Skeletal muscle cell (primary cell): ENCODE measurements around the gene SPRR2D.
"Not testable (repeated sequence)": the region's sequence is repeated elsewhere in the genome, so short reads cannot be mapped to it uniquely, and the experiment has no call there.

Experiments used
- DNase-seq: peaks from one replicate; pipeline ENCODE4 v3.0.0-alpha.2; 2010; ENCODE audit warnings: low read depth
- H3K4me3 ChIP-seq: 2 replicates; pipeline ENCODE4 v1.5.1; 2011; ENCODE audit warnings: low read depth, mild to moderate bottlenecking, control low read depth, low read length, moderate library complexity

Gene SPRR2D

DNA sequence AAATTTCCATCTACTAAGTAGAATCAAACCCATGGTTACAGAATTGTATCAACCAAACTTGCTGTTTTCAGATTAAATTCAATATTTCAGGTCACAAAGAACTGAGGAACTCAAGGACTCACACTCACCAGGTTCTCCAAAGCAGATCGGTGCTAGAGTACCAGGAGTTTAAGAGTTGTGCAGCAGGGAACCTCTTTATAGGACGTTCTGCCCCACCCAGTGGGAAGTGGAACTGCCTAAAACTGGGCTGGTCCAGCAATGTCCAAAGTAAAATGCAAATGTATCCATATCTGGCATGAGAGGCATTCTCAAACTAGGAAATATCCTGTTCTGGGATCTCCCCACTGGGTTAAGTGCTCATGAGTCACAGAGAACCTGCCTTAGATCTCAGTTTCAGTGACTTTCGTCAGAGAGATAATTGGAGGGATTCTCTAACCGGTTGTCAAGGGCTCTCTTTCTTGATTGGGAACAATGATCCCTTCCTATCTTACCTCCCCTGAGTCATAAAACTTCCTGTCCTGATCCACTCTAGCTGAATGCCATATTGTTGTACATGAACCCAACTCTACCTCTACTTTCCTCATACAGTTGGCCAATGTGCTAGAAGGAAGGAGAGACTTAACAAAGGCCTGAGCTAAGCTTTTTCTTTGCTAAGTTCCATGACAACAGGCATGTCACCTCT, at the start of gene SPRR2D:
TSS of gene SPRR2D (minus strand) at position 171 of the 682 bp plus-strand sequence. CDS start 774 bp downstream, outside the sequence.
- no peak within 1 kb of the TSS for H3K4me3 ChIP-seq
- DNase-seq, result no peak

DNA sequence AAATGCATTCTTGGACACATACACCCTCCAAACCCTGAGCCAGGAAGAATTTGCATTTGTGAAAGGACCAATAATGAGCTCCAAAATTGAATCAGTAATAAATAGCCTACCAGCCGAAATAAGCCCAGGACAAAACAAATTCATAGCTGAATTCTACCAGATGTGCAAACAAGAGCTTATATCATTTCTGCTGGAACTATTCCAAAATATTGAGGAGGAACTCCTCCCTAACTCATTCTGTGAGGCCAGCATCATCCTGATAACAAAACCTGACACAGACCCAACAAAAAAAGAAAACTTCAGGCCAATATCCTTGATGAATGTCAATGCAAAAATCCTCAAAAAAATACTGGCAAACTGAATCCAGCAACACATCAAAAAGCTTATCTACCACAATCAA, 46.7 kb upstream of the SPRR2D start:
- no peak overlapping the region for H3K4me3 ChIP-seq
- no peak for DNase-seq

DNA sequence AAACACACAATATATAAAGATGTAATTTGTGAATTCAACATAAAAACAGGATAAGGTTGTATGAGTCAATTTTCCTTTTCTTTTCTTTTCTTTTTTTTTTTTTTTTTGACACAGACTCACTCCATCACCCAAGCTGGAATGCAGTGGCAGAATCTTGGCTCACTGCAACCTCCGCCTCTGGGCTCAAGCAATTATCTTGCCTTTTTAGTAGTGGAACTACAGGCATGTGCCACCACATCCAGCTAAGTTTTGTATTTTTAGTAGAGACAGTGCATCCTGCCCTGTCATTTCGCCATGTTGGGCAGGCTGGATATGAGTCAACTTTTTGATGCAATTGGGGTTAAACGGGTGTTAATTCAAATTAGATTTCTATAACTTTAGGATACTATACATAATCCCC, 40.8 kb upstream of the SPRR2D start:
- H3K4me3 ChIP-seq, result no peak overlapping the region

DNA sequence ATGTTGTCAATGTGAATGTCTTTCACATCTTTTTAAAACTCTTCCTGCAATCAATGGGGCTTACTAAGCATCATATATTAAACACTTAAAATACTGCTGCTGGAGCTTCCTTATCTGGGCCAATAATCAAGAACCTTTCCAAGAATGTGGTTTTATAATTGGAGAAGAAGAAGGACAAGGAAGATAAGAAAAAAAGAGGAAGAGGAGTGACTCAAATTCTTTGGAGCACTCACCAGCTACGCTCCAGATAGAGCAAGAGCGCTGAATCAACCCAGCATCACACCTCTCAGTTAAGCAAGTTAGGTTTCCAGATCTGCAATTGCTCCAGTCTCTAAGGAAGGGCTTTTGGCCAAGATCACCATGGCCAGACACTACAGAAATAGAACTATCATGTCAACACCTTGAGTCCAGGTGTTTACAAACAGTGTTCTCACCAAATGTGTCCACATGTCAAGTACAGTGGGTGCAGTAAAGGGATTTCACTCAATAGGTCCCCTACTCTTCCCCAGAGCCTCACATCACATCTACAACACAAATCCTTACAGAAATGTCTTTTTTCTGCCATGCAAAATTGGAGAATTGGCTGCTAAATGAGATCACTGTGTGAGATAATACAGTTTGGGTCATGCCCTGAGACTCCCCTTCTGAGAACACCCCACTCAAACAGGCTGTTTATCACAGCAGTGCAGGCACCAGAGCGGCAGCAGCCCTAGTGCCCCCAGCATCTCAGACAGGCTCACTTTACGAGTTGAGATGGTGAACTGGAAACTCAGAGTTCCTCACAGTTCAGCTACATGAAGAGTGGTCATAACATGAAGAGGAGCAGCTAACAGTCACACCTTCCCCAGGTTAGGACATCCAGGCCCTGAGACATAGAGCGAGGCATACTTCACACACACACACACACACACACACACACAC, 32.1 kb upstream of the SPRR2D start:
- no peak for DNase-seq
- H3K4me3 ChIP-seq, result no peak overlapping the region

More for the DNA sequence above, 40.8 kb upstream of the SPRR2D start:
- DNase-seq, result no peak

DNA sequence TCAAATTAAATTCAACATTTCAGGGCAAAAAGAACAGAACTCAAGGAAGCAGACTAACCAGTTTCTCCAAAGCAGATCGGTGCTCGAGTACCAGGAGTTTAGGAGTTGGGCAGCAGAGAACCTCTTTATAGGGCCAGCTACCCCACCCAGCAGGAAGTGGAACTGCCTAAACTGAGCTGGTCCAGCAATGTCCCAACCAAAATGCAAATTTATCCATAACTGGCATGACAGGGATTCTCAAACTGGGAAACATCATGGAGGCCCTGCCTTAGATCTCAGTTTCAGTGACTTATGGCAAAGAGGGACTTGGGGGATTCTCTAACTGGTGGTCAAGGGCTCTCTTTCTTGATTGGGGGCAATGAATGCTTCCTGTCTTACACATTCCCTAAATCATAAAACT, 30.6 kb upstream of the SPRR2D start, which contains the start of gene SPRR2B:
TSS of gene SPRR2B (minus strand) at position 101 of the 400 bp plus-strand sequence. CDS start 772 bp downstream, outside the sequence.
- no peak for DNase-seq
- no peak within 1 kb of the TSS for H3K4me3 ChIP-seq

DNA sequence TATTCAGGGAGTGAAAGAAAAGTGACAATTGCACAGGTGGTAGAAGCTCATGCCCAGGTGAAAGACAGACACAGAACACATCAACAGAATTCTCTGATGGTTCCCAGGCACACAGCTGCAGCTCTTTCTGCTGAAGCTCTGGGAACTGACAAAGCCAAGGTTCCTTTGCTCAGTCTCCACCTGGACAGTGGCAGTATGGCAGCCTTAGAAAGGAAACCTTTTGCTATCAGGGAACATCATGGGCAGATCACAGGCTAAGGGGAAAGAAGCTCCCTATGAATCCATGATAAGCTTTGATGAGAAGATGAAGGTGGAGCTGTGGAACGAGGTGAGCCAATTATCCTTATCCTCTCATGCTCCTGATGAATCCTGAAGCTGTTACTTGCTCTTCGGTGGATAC, 29.3 kb upstream of the SPRR2D start:
- H3K4me3 ChIP-seq, result no peak overlapping the region
- DNase-seq, result no peak

DNA sequence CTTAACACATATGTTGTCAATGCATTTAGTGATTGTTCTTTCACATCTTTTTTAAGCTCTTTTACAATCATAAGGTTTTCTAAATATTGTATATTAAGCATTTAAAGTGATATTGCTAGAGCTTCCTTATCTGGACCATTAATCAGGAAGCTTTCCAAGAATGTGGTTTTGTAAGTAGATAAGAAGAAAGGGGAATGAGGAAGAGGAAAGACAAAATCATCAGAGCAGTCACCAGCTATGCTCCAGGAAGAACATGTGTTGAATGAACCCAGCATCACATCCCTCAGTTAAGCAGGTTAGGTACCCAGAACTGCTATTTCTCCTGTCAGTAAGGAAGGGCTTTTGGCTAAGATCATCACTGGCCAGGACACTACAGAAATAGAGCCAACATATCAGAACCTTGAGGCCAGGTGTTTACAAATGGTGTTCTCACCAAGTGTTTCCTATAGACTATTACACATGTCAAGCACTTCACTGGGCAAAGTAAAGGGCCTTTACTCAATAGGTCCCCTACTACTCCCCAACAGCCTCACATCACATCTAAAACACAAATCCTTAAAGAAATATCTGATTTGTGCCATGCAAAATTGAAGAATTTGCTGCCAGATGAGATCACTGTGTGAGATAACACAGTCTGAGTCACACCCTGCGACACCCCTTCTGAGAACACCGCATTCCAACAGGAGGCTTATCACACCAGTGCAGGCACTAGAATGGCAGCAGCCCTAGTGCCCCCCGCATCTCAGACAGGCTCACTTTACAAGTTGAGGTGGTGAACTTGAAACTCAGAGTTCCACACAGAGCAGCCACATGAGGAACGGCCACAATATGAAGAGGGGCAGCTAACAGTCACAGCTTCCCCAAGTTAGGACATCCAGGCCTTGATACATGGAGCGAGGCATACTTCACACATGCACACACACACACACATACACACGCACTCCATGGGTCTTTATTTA, 18.2 kb upstream of the SPRR2D start:
- no peak overlapping the region for H3K4me3 ChIP-seq

DNA sequence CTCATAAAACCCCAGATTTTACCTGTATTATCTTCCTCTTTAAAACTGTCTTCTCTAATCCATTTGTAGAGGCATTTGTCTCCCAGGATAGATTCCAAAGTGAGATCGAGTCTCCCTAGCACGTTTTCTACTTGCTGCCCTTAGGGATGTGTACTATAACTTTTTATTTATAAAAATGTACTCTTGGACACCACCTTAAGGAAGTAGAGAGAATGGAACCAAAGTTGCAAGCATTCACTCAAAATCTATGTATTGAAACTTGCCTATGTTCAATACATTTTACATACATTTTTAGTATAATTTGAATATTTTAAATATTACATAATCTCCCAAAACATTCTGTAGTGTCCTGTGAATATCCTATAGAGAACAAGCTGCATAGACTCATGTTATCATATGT, 17.2 kb upstream of the SPRR2D start:
- no peak for DNase-seq
- H3K4me3 ChIP-seq, result no peak overlapping the region

More for the DNA sequence above, 18.2 kb upstream of the SPRR2D start:
- DNase-seq, result no peak

DNA sequence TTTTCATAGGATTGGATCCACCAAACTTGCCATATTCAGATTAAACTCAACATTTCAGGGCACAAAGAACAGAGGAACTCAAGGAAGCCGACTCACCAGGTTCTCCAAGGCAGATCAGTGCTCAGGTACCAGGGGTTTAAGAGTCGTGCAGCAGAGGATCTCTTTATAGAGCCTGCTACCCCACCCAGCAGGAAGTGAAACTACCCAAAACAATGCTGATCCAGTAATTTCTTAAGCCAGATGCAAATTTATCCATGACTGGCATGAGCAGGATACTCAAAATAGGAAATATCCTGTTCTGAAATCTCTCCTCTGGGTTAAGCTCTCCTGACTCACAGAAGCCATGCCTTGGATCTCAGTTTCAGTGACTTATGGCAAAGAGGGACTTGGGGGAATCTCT, 16.5 kb upstream of the SPRR2D start, which contains the start of gene SPRR2A:
TSS of gene SPRR2A (minus strand) at position 138 of the 400 bp plus-strand sequence. CDS start 777 bp downstream, outside the sequence.
- no peak within 1 kb of the TSS for H3K4me3 ChIP-seq
- no peak for DNase-seq

DNA sequence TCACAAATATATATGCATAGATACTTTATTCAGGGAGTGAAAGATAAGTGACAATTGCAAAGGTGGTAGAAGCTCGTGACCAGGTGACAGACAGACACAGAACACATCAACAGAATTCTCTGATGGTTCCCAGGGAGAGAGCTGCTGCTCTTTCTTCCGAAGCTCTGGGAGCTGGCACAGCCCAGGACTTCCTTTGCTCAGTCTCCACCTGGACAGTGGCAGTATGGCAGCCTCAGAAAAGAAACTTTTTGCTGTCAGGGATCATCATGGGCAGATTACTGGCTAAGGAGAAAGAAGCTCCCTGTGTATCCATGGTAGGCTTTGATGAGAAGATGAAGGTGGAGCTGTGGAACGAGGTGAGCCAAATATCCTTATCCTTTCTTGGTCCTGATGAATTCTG, 15.2 kb upstream of the SPRR2D start:
- DNase-seq, H3K4me3 ChIP-seq: not testable (repeated sequence)

DNA sequence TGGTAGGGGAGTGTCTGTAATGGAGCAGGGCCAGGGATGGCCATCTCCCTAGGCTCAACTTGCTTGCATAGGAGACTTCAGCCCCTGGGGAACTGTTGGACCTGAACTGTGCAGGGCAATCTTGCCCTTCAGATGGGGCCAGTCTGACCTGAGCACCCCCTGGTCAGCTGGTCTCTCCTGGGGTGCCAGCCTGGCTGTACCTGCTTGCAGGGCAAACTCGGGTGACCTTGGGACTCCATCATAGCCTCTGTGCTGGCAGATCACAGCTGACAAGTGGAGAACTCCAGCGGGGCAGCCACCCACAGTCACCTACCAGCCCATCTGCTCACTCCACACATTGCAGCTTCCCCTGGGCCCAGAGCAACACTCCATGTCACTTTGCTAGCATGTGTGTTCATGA, 8.3 kb upstream of the SPRR2D start:
- H3K4me3 ChIP-seq, result no peak overlapping the region
- DNase-seq, result no peak

DNA sequence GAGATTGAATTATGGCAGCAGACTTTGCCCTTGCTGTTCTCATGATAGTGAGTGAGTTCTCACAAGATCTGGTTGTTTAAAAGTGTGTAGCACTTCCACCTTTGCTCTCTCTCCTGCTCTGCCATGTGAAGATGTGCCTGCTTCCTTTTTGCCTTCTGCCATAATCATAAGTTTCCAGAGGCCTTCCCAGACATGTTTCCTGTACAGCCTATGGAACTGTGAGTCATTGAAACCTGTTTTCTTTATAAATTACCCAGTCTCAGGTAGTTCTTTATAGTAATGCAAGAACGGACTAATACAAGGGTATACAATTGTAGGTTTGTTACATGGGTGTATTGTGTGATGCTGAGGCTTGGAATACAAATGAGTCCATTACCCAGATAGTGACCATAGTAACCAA, 5.7 kb downstream of the SPRR2D start:
- DNase-seq, result no peak
- no peak overlapping the region for H3K4me3 ChIP-seq

DNA sequence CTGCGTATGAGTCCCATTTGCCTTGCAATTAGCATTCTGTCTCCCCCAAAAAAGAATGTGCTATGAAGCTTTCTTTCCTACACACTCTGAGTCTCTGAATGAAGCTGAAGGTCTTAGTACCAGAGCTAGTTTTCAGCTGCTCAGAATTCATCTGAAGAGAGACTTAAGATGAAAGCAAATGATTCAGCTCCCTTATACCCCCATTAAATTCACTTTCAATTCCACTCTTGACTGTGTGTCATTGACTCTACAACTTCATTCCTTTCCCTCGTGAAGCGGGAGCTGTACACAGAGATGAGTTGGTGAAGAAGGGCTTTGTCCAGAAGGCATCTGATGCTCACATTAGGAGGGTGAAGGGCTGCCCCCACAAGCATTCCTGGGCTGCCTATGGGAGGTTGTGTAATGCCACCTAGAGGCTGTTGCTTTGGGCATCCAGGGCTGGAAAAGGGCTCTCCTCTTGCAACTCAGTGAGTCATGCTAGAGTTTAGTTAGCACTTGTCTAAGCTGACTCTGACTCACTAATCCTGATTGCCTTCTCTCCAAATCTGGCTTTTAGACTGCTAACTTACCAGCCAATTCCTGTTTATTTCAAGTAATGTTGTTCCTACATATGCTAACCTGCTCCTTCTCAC, 8.1 kb downstream of the SPRR2D start:
- DNase-seq, result peak; percentile 11
- H3K4me3 ChIP-seq, result no peak overlapping the region

DNA sequence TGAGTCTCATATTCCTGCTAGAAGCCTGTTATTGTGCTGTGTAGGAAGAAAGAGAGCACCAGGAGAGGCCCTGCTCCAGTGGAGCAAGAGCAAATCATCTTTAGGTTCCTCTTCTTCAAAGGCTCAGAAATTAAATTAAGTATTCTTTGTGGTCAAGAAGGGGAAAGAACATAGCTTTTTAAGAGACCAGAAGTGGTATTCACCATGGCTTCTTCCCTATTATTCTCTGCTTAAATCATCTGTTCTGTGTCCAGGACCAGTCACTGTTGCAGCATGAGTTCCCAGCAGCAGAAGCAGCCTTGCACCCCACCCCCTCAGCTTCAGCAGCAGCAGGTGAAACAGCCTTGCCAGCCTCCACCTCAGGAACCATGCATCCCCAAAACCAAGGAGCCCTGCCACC, 8.8 kb downstream of the SPRR2D start:
- no peak overlapping the region for H3K4me3 ChIP-seq
- DNase-seq, result no peak

DNA sequence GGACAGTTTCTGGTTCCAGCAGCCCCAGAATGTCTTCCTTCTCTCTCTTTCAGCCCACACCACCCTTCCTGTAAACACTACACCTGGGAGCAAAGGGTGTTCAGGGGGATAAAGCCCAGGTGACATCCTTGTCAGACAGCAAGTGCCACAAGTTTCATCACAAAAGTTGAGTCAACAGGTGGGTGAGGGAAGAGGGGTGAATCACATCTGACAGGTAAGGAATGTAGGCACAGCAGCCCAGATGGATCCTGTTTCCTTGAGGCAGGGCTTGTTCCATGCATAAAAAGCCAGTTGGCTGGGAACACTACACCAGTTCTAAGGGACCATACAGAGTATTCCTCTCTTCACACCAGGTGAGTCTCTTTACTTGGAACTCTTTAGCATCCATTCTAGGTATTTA, 10.0 kb downstream of the SPRR2D start, which contains the start of gene SPRR1B:
TSS of gene SPRR1B (plus strand) at position 309 of the 400 bp plus-strand sequence. CDS start 1,143 bp downstream, outside the sequence.
- H3K4me3 ChIP-seq, result no peak within 1 kb of the TSS
- no peak for DNase-seq

DNA sequence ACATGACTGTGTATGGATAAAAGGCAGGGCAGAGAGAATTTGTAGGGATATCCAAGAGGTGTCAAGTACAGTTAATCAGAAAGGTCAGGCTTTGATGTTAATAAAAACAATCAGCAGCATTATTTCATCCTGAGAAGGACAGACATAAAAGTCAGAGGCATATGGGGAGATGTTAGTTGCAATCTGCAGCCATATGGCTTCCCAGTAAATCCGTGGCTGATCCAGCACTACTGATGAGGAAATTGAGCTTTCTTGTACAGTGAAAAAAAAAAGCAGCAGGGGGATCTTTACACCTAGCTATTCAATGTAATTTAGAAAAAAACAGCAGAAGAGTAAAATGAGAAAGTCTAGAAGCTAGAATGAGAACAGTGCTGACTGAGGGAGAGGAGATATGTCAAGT, 12.2 kb downstream of the SPRR2D start:
- no peak for DNase-seq
- H3K4me3 ChIP-seq, result no peak overlapping the region

DNA sequence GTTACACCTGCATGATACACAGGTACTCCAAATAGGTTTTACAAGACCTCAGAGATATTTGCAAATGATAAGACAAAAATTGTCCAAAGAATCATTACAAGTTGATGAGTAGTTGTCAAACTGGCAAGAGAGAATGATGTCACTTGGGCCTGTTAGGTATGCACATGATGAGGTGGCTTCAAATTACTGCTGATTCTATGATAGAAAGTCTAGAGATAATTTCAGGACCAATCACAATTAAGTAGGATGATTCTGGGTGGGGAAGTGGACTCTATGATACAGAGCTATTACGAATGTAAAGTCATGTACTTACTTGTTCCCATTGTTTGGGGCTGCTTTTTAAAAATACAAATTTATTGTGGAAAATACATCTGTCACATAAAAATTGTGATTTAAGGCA, 15.1 kb downstream of the SPRR2D start:
- DNase-seq, result no peak
- H3K4me3 ChIP-seq, result no peak overlapping the region

DNA sequence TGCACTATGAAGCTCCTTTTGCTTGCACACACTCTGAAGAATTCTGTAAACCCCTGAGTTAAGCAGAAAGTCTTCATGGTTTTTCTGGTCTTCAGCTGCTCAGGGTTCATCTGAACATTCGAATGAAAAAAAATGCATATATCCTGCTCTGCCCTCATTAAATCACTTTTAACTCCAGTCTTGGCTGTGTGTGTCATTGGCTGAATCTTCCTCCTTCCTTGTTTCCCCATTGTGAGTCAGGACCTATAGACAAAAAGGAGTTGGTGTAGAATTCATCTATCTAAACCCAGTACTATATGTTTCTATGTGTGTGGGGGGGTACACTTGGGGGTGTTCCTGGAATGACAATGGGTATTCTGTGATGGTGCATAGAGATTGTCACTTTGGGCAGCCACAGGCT, 16.5 kb downstream of the SPRR2D start:
- DNase-seq, result no peak
- H3K4me3 ChIP-seq, result no peak overlapping the region

DNA sequence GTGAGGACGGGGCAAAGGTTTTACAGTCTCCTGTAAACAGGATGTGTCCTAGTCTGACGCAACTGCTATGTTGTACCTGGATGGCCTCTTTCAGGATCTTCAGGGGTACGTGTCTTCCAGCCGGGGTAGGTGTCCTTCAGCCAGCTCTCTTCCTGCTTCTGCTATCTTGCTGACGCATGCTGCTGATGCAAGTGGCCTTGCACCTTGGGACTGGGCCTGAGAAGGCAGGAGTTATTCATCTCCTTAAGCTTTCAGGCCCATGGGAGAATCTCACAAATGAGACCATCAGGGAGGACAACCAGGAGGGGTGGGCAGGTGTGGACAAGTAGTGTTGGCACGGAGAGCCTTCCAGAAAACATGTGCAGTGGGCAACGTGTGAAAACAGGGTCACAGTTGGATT, 17.8 kb downstream of the SPRR2D start:
- H3K4me3 ChIP-seq, result no peak overlapping the region
- DNase-seq, result no peak
